Activated gamma-delta T cell treated with anti-CD3 and anti-CD28 coated beads, Interleukin-2, amount 50 U/mL, for 16 hours (primary cell): Measurements from ENCODE around the gene C9orf40.

Experiments used
- DNase-seq: peaks from one replicate; pipeline ENCODE4 v3.0.0-alpha.2; 2020; ENCODE audit warnings: low read depth

Gene C9orf40

GRCh38 chr9:74940600-74940999 is 12.1 kb downstream of the C9orf40 start:
- DNase-seq: no peak

GRCh38 chr9:74935008-74935407 is 17.7 kb downstream of the C9orf40 start:
- DNase-seq: no peak

GRCh38 chr9:74921737-74922136 is 31.0 kb downstream of the C9orf40 start:
- DNase-seq: no peak

GRCh38 chr9:74920944-74921626 is 31.6 kb downstream of the C9orf40 start:
- no peak for DNase-seq

GRCh38 chr9:74910036-74910435 is 42.7 kb downstream of the C9orf40 start:
- no peak for DNase-seq

- DNase-seq: no peak
Measured at GRCh38 chr9:74908665-74909064, 44.0 kb downstream of the C9orf40 start.

- DNase-seq: no peak
Measured at GRCh38 chr9:74907085-74907484, 45.6 kb downstream of the C9orf40 start.

- no peak for DNase-seq
Measured at GRCh38 chr9:74901001-74901400, 51.7 kb downstream of the C9orf40 start.
